Stimulated activated CD4-positive, alpha-beta T cell treated with anti-CD3 and anti-CD28 coated beads, TNF-alpha, amount 100 ng/mL, for 24 hours (primary cell): ENCODE data around the gene HP1BP3.

Experiments
- DNase-seq, 3 experiments: peaks; one replicate each; pipeline ENCODE4 v3.0.0-alpha.2; 2020; ENCODE audit warnings: low read depth in 3 of 3

HP1BP3 gene

GRCh38 chr1:20770314-20771087 is 16.6 kb downstream of the HP1BP3 start:
- DNase-seq, result no peak

DNA sequence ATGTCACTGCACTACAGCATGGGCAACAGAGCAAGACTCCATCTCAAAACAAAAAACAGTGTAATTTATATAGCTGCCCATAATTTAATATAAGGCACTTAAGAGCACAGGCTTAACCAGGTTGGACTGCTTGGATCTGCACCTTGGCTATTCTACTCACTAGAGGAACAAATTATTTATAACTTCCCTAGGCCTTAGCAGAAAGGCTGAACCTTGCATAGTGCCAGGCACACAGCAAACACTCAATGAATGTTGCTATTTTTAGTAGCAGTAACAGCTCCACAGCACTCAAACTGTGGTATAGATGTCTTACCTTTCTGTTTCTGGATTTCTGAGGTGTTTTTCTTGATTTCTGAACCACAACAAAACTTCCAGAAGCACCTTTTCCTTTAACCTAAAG is 19.8 kb downstream of the HP1BP3 start:
- no peak for DNase-seq

GRCh38 chr1:20763417-20763816 is 23.7 kb downstream of the HP1BP3 start:
- DNase-seq, result no peak

- no peak for DNase-seq
These were observed 26.8 kb downstream of the HP1BP3 start for GRCh38 chr1:20760322-20760721.

- no peak for DNase-seq
These were observed 33.5 kb downstream of the HP1BP3 start for GRCh38 chr1:20753589-20753988.

GRCh38 chr1:20751462-20751990 is 35.6 kb downstream of the HP1BP3 start:
- DNase-seq, result no peak

DNA sequence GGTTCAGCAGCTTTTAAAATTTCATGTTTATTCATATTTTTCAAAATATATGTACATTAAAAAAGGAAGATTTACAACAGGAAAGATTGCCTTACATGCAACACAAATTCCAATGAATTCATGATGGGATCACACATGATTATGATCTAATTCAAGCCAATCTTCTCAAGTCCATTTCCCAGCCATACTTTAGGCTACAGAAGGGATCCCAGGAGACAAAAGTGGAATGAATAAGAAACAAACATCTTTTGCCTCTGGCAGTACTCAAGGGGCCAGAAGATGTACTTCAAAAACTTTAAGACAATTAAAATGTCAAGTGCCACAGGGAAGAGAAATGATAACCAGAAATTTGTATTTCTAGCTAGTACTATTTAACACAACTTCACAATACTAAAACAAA is 44.4 kb downstream of the HP1BP3 start:
- no peak for DNase-seq

GRCh38 chr1:20740781-20741180 is 46.3 kb downstream of the HP1BP3 start:
- DNase-seq, result no peak

GRCh38 chr1:20739225-20739624 is 47.9 kb downstream of the HP1BP3 start:
- DNase-seq, result no peak

DNA sequence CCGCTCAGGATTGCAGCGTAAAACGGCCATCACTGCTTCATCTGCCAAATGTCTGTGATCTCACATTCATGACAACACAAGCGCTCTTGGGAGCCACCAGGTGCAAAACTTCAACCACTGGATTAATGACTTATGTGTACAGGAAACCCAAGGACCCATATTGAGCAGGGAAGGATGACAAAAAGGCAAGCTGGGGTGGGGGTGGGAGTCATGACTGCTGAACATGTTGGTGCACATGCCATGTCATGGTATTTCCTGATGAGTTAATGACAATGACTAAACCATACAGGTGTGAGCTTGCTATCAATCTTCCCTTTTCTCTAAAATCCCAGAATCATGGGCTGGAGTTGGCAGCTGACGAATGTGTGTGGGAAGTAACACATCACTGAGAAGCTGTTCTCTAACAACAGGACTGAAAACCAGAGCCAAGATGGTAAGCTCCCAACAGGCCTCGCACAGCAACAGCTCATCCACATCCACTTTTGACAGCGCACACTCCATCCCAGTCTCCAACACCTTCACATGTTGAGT is 51.5 kb downstream of the HP1BP3 start:
- DNase-seq, result no peak

- DNase-seq, result no peak
These were observed 53.6 kb downstream of the HP1BP3 start for GRCh38 chr1:20733360-20733975.

DNA sequence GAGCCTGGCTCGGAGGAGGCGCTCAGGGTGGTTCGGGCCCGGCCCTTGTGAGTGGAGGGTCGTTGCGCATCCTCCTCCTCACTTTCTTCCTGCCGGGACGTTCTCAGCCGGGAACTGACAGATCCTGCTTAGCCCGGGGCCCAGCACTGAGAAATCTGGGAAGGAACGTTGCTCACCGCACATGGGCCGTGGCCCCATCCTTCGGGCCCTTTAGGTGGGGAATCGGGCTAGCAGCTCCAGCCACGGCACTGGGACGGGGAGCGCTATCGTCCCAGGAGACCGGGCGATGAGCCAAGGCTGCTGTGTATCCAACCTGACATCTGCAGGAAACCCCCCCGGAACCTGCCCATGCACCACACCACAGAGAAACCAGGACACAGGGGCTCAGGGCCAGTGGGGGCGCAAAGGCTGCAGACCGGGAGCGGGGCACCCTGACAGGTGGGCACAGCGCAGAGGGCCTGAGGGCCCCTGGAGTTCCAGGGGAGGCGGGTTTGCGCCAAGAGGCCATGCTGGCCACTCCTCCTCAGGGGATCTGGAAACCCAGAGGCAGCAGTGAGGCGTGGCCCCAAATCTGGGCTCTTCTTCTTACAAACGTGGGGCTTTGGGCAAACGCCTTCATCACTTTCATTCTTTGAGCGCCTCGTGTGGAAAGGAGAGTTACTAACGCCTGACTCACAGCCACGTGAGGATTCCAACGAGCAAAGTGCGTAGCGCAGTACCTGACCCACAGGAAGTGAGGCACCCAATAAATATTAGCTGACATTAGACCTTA is 54.3 kb downstream of the HP1BP3 start, which contains the start of gene SH2D5:
SH2D5 (minus strand) TSS at position 116 of the 772 bp plus-strand sequence. CDS start 4,659 bp downstream, outside the sequence.
- DNase-seq, result peak; percentile 64 to 75 (median 71)

GRCh38 chr1:20732071-20732587 is 55.0 kb downstream of the HP1BP3 start:
- DNase-seq, result peak in 2 of 3 experiments; percentile 48 to 51

DNA sequence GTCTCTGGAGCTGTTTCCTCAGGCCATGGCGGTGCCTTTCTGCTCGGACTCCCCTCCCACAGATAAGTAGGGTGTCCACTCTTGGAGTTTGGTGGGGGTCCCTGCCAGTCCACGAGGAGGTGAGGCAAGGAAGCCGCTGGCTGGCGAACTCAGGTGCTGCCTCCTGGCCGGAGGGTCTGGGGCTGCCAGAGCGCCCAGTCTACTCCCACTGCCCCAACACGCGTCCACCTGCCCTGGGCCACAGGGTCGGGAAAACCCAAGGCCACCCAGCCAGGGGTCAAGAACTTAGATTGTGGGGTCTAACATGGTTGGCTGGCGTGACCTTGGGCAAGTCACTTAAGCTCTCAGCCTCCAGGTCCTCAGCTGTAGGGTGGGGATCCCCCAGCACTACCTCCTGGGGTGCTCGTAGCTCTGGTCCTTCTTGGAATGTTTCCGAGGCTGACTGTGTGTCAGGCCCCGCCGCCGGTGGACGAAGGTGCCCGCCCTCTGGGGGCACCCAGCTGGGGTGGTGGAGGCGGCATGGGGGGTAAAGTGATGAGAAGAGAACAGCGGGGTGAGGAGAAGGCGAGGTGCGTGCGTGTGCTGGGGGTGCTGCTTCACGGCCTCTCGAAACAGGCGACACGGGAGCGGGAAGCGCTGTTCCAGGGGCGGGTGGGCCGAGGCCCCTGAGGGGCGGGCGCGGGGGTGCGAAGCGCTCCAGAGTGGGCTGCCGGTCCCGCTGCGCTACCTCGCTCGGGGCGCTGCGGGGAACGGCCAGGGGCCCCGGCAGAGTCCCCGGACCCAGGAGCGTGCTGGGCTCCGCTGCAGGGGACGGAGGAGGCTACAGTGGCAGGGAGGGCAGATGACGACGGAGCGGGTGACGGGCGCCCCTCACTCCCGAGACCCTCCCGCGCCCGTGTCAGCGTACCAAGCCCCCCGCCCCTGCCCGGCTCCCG is 55.8 kb downstream of the HP1BP3 start:
- no peak for DNase-seq

- no peak for DNase-seq
These were observed 56.4 kb downstream of the HP1BP3 start for GRCh38 chr1:20730690-20731056.

- no peak for DNase-seq
These were observed 57.0 kb downstream of the HP1BP3 start for GRCh38 chr1:20729990-20730689.

GRCh38 chr1:20729155-20729931 is 57.8 kb downstream of the HP1BP3 start:
- DNase-seq, result no peak

GRCh38 chr1:20728371-20729154 is 58.5 kb downstream of the HP1BP3 start:
- no peak for DNase-seq
